Glomerular endothelial cell (primary cell): ENCODE results near the gene RFPL3. TPM values are rescaled to one million over a fixed set of nuclear protein-coding genes. Genes with fewer than 3 reads are reported as not detected.
"Not testable (repeated sequence)": the region's sequence is repeated elsewhere in the genome, so short reads cannot be mapped to it uniquely, and the experiment has no call there.

Experiments
- DNase-seq: peaks from one replicate; pipeline ENCODE4 v3.0.0-alpha.2; 2011; ENCODE audit warnings: low read depth, low spot score; ENCODE audit errors: extremely low read depth
- total RNA-seq: library from RNA; depleted of rRNA; stranded (reverse); fragments of >200 nt; gene quantifications from 2 replicates; pipeline ENCODE4 v1.2.3, GENCODE V29; 2015

Gene RFPL3
- not detected in 2 replicates for total RNA-seq

- not testable (repeated sequence) for DNase-seq
These were observed at the start of gene RFPL3 for GRCh38 chr22:32357567-32357966. TSS of gene RFPL3 (plus strand) at chr22:32357867. CDS start at chr22:32358072, 205 bp downstream.

- DNase-seq = no peak
These were observed 49.5 kb upstream of the RFPL3 start for GRCh38 chr22:32308191-32308590.

- DNase-seq = no peak
These were observed 48.7 kb upstream of the RFPL3 start for GRCh38 chr22:32308934-32309333.

GRCh38 chr22:32309585-32310251 lies 47.9 kb upstream of the RFPL3 start:
- no peak for DNase-seq

- no peak for DNase-seq
These were observed 46.9 kb upstream of the RFPL3 start for GRCh38 chr22:32310777-32311176.

- no peak for DNase-seq
These were observed 46.1 kb upstream of the RFPL3 start for GRCh38 chr22:32311551-32312071.

- no peak for DNase-seq
These were observed 44.9 kb upstream of the RFPL3 start for GRCh38 chr22:32312748-32313147.

GRCh38 chr22:32313532-32313931 lies 44.1 kb upstream of the RFPL3 start:
- DNase-seq = no peak

- no peak for DNase-seq
These were observed 40.1 kb upstream of the RFPL3 start for GRCh38 chr22:32317524-32317923.

GRCh38 chr22:32318361-32318760 lies 39.3 kb upstream of the RFPL3 start:
- DNase-seq = no peak

GRCh38 chr22:32319861-32320406 lies 37.7 kb upstream of the RFPL3 start:
- no peak for DNase-seq

- no peak for DNase-seq
These were observed 34.7 kb upstream of the RFPL3 start for GRCh38 chr22:32322986-32323385.

GRCh38 chr22:32323513-32324164 lies 34.0 kb upstream of the RFPL3 start:
- DNase-seq = no peak

- no peak for DNase-seq
These were observed 32.9 kb upstream of the RFPL3 start for GRCh38 chr22:32324505-32325415.

GRCh38 chr22:32325416-32325801 lies 32.3 kb upstream of the RFPL3 start:
- no peak for DNase-seq

- DNase-seq = no peak
These were observed 31.8 kb upstream of the RFPL3 start for GRCh38 chr22:32325811-32326237.

GRCh38 chr22:32326647-32327046 lies 31.0 kb upstream of the RFPL3 start:
- DNase-seq = no peak

GRCh38 chr22:32327066-32327465 lies 30.6 kb upstream of the RFPL3 start:
- peak; percentile 72 for DNase-seq

- no peak for DNase-seq
These were observed 30.0 kb upstream of the RFPL3 start for GRCh38 chr22:32327596-32328171.
